Measurements from ENCODE around the gene OR11H6.
"Not testable (repeated sequence)": the region's sequence is repeated elsewhere in the genome, so short reads cannot be mapped to it uniquely, and the experiment has no call there.

DNA sequence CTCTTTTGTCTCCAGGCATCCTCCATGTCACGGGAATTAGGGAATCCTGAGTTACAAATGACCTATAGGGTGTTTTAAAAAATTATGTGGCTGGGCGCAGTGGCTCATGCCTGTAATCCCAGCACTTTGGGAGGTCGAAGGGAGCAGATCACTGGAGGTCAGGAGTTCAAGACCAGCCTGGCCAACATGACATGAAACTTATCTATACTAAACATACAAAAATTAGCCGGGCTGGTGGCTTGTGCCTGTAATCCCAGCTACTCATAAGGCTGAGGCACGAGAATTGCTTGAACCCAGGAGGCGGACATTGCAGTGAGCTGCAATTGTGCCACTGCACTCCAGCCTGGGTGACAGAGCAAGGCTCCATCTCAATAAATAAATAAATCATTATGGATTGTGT lies 28.3 kb upstream of the OR11H6 start:
- TF ChIP-seq, protein P1, sequence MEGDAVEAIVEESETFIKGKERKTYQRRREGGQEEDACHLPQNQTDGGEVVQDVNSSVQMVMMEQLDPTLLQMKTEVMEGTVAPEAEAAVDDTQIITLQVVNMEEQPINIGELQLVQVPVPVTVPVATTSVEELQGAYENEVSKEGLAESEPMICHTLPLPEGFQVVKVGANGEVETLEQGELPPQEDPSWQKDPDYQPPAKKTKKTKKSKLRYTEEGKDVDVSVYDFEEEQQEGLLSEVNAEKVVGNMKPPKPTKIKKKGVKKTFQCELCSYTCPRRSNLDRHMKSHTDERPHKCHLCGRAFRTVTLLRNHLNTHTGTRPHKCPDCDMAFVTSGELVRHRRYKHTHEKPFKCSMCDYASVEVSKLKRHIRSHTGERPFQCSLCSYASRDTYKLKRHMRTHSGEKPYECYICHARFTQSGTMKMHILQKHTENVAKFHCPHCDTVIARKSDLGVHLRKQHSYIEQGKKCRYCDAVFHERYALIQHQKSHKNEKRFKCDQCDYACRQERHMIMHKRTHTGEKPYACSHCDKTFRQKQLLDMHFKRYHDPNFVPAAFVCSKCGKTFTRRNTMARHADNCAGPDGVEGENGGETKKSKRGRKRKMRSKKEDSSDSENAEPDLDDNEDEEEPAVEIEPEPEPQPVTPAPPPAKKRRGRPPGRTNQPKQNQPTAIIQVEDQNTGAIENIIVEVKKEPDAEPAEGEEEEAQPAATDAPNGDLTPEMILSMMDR (IDR thresholded peaks at IDR 0.05): not testable (repeated sequence)
- TF ChIP-seq POLR2A (IDR thresholded peaks at IDR 0.05): not testable (repeated sequence)

Data from right lobe of liver (tissue), 4 donors.